Natural killer cell treated with Interleukin-12 subunit alpha and Interleukin-12 subunit beta and Interleukin-15 and Interleukin-18, amount 100 ng/mL, for 72 hours (primary cell): Measurements from ENCODE around the gene FAM151A. TPM values are rescaled to one million over a fixed set of nuclear protein-coding genes. Genes with fewer than 3 reads are reported as not detected.

ENCODE experiments used
- ATAC-seq, 2 donors: fragments of 150-1000 bp; cut with Tn5 transposase in 1 of 2; sonication (Bioruptor Pico), chemical (Tn5 transposase) in 1 of 2; 2 replicates each; pipeline ENCODE4 v1.10.0; 2021
- DNase-seq: peaks from one replicate; pipeline ENCODE4 v3.0.0; 2022; ENCODE audit warnings: low spot score
- H3K27ac Mint-ChIP-seq, 2 donors: 1 replicate in 1 of 2; 2 replicates in 1 of 2; pipeline ENCODE4 v1.8.0; 2022; ENCODE audit warnings: mixed read lengths in 2 of 2, mild to moderate bottlenecking in 1 of 2, moderate library complexity in 1 of 2
- H3K27me3 Mint-ChIP-seq, 2 donors: 1 replicate in 1 of 2; 2 replicates in 1 of 2; pipeline ENCODE4 v1.8.0; 2022; ENCODE audit warnings: mixed read lengths in 2 of 2
- H3K36me3 Mint-ChIP-seq: one replicate; pipeline ENCODE4 v1.8.0; 2022; ENCODE audit warnings: mixed read lengths
- H3K4me1 Mint-ChIP-seq, 2 donors: 1 replicate in 1 of 2; 2 replicates in 1 of 2; pipeline ENCODE4 v1.8.0; 2022; ENCODE audit warnings: low read depth in 2 of 2, mixed read lengths in 2 of 2, mild to moderate bottlenecking in 1 of 2
- H3K4me3 Mint-ChIP-seq: one replicate; pipeline ENCODE4 v1.8.0; 2022; ENCODE audit warnings: mixed read lengths
- H3K9me3 Mint-ChIP-seq: 2 replicates; pipeline ENCODE4 v1.8.0; 2022; ENCODE audit warnings: mixed read lengths
- total RNA-seq, 2 donors: library from RNA; stranded (reverse); gene quantifications; one replicate each; pipeline ENCODE4 v1.2.3, GENCODE V29; 2022

The FAM151A gene
- total RNA-seq, 2 donors from 2014 or later, result not detected

DNA sequence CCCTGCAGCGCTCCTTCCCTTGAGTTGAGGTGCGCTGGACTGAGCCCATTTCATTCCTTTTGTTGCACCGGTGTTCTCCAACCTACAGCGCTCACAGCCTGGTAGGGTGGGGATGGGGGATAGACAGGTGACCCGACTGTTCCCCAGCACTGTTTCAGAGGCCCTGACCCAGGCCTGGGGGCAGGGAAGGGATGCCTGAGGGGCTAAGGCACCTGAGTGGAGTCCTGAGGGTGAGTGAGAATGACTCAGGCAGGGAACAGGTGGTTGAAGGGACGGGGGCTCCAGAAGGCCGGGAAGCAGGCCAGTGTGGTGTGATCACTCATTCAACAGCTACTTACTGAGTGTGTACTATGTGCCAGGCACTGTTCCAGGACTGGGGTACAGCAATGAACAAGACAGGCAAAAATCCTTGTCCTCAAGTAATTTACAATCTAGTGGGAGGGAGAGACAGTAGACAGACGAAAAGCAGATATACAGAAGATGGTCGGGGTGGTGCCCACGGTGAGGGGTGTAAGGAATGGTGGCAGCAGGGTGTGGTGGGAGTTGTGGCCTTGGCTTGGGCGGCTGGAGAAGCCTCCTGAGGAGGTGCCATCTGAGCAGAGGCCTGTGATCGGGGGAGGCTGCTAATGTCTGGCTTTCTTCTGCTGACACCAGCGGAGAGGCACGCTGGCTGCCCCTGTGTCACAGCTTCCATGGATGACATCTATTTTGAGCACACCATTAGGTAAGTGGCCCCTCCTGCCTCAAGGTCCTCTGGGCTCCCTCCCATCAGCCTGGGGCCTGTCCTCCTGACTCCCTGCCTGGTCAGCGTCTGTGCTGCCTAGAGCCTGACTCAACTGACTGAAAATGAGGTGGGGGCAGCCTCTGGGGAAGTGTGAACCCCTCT lies 37.9 kb downstream of the FAM151A start:
- Mint-ChIP-seq H3K4me3 (no peak overlapping the region), H3K9me3 (no peaks in the 10 kb centered on the region), H3K4me1 (peaks cover 4 to 5% of the 10 kb centered on the region in 2 donors), H3K36me3 (no peaks in the 10 kb centered on the region), H3K27ac (no peak overlapping the region), H3K27me3 (no peaks in the 10 kb centered on the region)
- ATAC-seq, result no peak
- DNase-seq, result no peak

DNA sequence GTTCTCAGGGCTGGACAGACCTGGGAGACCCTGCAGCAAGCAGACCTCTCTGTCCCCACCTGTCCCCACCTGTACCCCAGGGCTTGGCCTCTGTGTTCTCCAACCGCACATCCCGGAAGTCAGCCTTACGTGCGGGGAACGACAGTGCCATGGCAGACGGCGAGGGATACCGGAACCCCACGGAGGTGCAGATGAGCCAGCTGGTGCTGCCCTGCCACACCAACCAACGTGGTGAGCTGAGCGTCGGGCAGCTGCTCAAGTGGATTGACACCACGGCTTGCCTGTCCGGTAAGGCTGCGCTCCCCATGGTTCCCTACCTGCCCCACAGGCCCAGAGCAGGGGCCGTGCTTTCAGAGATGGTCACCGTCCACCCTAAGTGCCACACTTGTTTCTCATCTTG lies 38.8 kb downstream of the FAM151A start:
- H3K9me3 Mint-ChIP-seq, result no peaks in the 10 kb centered on the region
- DNase-seq, result no peak
- no peak overlapping the region for H3K4me3 Mint-ChIP-seq
- peaks cover 4 to 5% of the 10 kb centered on the region in 2 donors for H3K4me1 Mint-ChIP-seq
- no peak for ATAC-seq
- no peaks in the 10 kb centered on the region for H3K36me3 Mint-ChIP-seq
- H3K27ac Mint-ChIP-seq, result no peak overlapping the region
- H3K27me3 Mint-ChIP-seq, result no peaks in the 10 kb centered on the region

DNA sequence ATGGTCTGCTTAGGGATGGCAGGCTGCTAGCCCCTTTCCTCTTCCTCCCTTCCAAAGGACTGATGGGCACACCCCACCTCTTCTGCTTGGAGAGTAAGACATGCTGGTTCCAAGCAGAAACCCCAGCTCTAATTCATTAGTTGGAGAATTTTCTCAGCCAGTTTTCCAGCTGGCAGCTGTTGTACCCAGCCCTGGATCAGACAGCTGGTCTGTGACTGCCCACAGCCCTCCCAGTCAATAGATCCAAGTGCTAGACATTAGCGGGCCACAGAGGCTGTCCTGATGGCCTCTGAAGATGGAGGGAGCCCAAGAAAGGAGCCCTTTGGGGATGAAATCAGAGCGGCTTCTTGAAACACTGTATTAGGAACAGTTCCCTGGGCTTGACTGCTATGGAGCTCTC lies 39.5 kb downstream of the FAM151A start:
- Mint-ChIP-seq H3K27me3 (no peaks in the 10 kb centered on the region), H3K4me3 (no peak overlapping the region), H3K9me3 (no peaks in the 10 kb centered on the region), H3K27ac (no peak overlapping the region), H3K36me3 (no peaks in the 10 kb centered on the region), H3K4me1 (peaks cover 4 to 5% of the 10 kb centered on the region in 2 donors)
- ATAC-seq, result no peak
- no peak for DNase-seq

DNA sequence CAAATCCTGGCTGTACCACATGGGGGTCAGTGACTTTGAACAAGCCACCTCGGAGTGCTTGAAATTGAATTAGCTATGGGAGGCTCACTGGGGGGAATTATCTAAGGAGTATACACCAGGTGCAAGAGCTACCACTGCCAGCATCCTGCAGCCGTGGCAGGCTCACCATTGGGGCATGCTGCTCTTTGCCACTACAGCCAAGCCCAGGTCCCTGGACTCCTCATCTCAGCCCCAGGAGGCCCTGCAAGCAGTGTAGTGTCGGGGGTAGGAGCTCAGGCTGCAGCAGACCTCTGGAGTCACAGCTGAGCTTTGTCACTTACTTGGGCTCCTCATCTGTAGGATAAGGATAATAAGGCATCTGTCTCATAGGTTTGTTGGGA lies 40.0 kb downstream of the FAM151A start:
- Mint-ChIP-seq H3K4me3 (no peak overlapping the region), H3K27me3 (no peaks in the 10 kb centered on the region), H3K9me3 (no peaks in the 10 kb centered on the region), H3K27ac (no peak overlapping the region), H3K4me1 (peaks cover 0 to 1% of the 10 kb centered on the region in 2 donors), H3K36me3 (no peaks in the 10 kb centered on the region)
- DNase-seq (no peak), ATAC-seq (no peak)

DNA sequence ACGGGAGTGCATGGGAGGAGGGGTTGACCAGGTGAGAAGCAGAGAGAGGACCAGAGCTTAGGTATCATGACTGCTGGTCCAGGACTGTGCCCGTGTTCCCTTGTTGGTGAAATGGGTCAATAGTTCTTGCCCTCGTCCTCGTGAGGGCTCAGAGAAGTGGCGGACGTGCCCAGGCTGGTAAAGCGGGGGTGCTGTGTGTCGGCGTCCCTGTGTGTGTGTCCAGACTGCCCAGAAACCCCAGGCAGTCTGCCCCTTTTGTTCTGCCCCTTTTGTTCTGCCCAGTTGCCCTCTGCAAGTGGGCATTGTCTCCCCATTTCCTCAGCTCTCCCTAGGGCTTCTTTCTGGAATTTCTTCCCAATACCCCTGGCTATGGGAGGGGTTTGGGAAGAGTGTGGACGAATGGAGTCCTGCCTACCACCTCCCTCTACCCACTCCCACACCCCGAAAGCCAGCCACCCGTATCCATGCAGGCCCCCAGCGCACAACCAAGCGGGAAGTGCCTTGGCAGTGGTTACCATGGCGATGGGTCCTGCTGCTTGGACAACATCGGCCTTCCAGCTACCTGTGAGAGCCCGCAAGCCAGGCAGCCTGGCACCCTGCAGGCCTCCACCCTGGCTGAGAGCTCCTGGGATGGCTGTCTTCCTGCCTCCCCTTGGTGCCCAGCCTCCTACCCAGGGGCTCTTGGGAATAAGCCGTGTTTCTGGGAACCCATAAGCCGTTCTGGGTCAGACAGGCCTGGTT lies 40.6 kb downstream of the FAM151A start:
- H3K4me3 Mint-ChIP-seq, result no peak overlapping the region
- H3K27ac Mint-ChIP-seq, result no peak overlapping the region
- H3K36me3 Mint-ChIP-seq, result no peaks in the 10 kb centered on the region
- no peaks in the 10 kb centered on the region for H3K27me3 Mint-ChIP-seq
- H3K4me1 Mint-ChIP-seq, result no peaks in the 10 kb centered on the region
- no peak for ATAC-seq
- DNase-seq, result no peak
- H3K9me3 Mint-ChIP-seq, result no peaks in the 10 kb centered on the region

DNA sequence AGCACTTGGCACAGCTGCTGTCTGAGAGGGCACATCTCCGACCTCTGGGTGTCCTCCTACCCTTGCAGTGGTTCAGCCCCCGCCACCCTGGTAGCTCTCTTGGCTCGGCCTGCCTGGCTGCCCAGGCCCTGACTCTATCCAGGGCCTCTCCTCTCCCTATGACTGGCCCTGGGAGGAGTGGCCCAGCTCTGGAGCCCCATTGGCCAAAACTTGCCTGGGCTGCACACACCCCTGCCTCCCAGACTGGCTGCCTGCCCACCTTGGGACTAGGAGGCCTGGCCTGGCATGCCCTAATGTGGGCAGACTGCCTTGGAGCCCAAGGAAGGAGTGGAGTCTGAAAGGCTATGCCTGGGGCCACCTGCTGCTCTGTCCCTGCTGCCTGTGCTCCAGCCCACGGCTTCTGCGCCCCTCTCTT lies 41.7 kb downstream of the FAM151A start:
- Mint-ChIP-seq H3K27me3 (no peaks in the 10 kb centered on the region), H3K9me3 (no peaks in the 10 kb centered on the region), H3K27ac (no peak overlapping the region), H3K4me3 (no peak overlapping the region), H3K4me1 (no peaks in the 10 kb centered on the region), H3K36me3 (no peaks in the 10 kb centered on the region)
- ATAC-seq (peak in 1 of 2 donors; percentile 19), DNase-seq (no peak)

DNA sequence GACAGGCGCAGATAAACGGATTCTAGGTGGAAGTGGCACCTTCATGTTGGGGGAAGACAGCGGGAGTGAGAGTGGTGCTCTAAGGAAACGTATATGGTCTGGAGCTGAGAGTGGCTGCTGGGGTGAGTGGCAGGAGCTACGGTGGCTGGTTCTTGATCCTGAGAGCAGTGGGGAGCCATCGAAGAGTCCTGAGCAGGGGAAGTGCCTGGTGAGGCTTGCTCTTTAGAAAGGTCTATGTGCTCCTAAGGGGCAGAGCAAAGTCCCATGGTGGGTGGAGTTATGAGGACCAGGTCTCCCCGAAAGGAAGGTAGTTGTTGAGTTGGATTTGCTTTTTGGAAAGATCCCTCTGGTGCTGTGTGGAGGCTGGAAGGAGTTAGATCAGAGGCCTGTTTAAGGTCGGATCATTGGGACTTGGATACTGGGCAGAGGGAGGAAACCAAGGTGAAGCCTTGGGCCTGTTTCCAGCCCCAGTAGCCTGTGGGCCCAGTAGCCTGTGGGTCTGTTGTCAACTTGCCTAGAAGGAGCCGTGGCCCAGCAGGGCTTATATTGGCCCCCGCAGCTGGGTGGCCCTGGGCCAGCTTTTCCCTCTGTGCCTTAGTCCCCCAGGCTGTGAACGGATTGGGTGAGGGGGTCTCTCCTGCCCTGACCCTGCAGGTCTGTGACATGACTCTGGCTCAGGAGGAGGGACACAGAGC lies 42.3 kb downstream of the FAM151A start:
- Mint-ChIP-seq H3K27ac (no peak overlapping the region), H3K9me3 (no peaks in the 10 kb centered on the region), H3K27me3 (no peaks in the 10 kb centered on the region), H3K4me1 (no peaks in the 10 kb centered on the region), H3K4me3 (no peak overlapping the region), H3K36me3 (no peaks in the 10 kb centered on the region)
- DNase-seq (no peak), ATAC-seq (peak in 1 of 2 donors; percentile 7)

DNA sequence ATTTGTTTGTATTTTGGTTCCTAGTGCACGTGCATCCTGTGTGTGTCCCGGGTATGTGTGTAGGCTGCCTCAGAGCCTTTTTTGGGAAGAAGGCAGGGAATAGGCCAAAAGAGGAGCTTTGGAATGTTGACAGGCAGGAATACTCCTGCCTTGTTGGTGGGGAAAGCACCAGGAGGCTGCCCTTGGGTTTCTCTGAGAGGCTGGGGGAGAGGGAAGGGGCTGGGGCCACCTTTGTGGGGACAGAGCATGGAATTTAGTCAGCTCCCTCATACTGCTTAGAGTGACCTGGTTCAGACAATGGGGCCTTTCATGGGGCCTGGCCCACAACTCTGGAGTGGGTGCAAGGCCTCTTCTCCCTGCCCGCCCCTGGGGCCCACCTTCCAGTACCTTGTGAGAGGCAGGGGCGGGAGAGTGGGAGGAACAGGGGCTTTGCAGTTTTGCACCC lies 44.0 kb downstream of the FAM151A start:
- Mint-ChIP-seq H3K4me3 (no peak overlapping the region), H3K9me3 (no peaks in the 10 kb centered on the region), H3K27me3 (peaks cover 0 to 3% of the 10 kb centered on the region in 2 donors), H3K36me3 (no peaks in the 10 kb centered on the region), H3K27ac (no peak overlapping the region), H3K4me1 (no peaks in the 10 kb centered on the region)
- DNase-seq (no peak), ATAC-seq (no peak)

DNA sequence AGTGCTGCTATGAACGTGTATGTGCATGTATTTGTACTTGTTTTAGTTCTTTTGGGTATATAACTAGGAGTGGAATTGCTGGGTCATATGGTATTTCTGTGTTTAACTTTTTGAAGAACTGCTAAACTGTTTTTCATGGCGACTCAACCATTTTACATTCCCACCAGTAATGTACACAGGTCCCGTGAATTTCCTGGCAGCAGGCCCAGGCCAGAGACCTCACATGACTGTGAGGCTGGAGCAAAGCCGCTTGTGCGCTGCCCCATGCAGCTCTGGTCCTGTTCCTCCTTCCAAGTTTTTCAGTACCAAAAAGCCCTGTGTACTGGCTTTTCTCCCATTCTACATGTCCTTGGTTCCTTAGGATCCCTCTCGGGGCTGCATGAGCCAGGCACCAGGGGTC lies 45.7 kb downstream of the FAM151A start:
- no peak overlapping the region for H3K4me3 Mint-ChIP-seq
- ATAC-seq, result no peak
- peaks cover 0 to 3% of the 10 kb centered on the region in 2 donors for H3K27me3 Mint-ChIP-seq

DNA sequence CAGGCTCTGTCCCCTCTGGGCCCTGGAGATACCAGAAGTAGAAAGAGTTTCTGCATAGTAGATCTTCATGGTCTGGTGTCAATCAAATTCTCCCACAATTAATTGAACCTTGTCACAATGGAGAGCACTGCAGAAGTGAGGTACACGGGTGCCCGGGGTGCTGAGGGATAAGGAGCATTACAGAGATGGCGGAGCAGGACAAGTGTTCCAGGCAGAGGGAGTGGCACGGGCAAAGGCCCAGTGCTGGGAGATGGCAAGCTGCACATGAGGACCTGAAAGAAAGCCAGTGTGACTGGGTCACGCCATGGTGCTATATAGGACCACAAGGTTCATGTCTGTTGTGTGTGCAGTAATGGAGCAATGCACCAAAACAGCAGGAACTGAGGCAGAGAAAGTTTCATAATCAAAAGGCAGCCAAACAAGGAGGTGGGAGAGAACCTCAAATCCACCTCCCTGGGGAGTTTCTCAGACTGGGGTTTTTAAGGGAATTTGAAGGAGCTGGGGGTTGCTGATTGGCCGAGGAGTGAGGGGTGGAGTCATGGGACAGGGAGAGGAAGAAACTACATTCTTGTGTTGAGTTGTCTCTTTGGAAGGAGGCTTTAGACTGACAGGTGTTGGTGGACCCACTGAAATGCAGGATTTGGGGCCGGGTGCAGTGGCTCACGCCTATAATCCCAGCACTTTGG lies 47.6 kb downstream of the FAM151A start:
- Mint-ChIP-seq H3K4me1 (peaks cover 8 to 9% of the 10 kb centered on the region in 2 donors), H3K36me3 (no peaks in the 10 kb centered on the region), H3K27me3 (peaks cover 0 to 3% of the 10 kb centered on the region in 2 donors), H3K9me3 (no peaks in the 10 kb centered on the region), H3K27ac (peak overlapping the region in 1 of 2 donors; percentile 6), H3K4me3 (no peak overlapping the region)
- ATAC-seq (no peak), DNase-seq (no peak)

More for the DNA sequence above, 45.7 kb downstream of the FAM151A start:
- Mint-ChIP-seq H3K36me3 (no peaks in the 10 kb centered on the region), H3K4me1 (peaks cover under 1% of the 10 kb centered on the region in 2 donors), H3K9me3 (no peaks in the 10 kb centered on the region), H3K27ac (no peak overlapping the region)
- DNase-seq, result no peak

DNA sequence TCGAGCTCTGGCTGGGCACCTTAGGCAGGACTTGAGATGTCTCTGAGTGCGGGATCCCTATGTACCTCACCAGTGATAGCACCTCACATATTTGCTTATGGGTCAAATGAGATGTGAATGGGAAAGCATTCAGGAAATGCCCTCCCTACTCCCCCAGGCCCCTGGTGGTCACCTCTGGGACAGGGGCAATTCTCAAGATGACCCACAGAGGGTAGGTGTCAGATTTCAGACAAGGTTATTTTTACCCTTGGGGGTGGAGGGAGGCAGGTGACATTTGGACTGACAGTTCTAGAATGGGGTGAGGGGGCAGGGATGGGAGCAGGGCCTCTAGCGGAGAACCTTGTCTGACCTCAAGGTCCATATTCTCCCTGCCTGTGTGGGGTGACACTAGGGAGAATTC lies 48.2 kb downstream of the FAM151A start:
- Mint-ChIP-seq H3K9me3 (no peaks in the 10 kb centered on the region), H3K4me3 (no peak overlapping the region), H3K27me3 (peaks cover 0 to 3% of the 10 kb centered on the region in 2 donors), H3K27ac (peak overlapping the region in 1 of 2 donors; percentile 6), H3K36me3 (no peaks in the 10 kb centered on the region), H3K4me1 (peaks cover 8 to 9% of the 10 kb centered on the region in 2 donors)
- DNase-seq, result no peak
- ATAC-seq, result no peak

DNA sequence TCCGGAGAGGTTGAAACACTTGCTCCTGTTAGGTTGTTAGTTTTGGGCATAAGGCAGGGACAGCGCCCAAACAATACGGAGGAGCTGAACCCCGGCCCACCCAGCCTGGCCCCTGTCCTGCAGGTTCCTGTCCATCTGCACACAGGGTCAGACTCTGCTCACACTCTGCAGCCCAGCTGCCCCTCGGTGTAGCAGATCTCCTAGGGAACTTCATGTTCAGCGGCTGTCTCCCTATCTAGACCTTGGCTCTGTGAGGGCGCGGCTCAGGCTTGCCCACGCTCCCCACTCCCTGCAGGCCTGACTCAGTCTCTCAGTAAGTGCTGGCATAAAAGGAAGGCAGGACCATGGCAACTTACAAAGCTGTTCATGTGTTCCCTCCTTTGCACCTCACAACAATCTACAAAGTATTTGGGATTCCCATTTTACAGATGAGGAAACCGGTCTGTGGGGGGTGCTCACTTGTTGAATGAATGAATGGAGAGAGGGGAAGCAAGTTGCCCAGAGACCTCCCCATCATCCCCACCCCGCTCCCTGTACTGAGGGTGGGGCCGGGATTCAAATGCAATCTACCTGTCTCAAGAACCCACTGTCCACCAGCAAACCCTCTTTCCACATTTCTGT lies 49.1 kb downstream of the FAM151A start:
- H3K27me3 Mint-ChIP-seq, result peaks cover 0 to 3% of the 10 kb centered on the region in 2 donors
- H3K4me3 Mint-ChIP-seq, result no peak overlapping the region
- H3K27ac Mint-ChIP-seq, result no peak overlapping the region
- ATAC-seq (no peak), DNase-seq (no peak)
- H3K4me1 Mint-ChIP-seq, result peaks cover 8 to 9% of the 10 kb centered on the region in 2 donors
- no peaks in the 10 kb centered on the region for H3K36me3 Mint-ChIP-seq
- H3K9me3 Mint-ChIP-seq, result no peaks in the 10 kb centered on the region

DNA sequence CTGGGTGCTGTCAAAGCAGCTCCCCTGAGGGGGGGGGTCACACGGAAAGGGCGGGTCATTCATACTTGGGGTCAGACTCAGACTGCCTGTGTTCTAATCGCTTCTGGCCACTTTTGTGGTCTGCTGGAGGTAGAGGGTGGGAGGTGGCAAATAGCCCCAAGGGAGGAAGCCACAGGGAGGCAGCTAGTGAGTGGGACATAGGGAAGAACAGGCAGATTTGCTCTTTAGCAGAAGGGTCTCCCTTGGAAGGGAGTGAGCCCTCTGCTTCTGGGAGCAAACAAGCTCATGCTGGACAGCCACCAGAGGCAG lies 50.8 kb downstream of the FAM151A start:
- H3K36me3 Mint-ChIP-seq, result no peaks in the 10 kb centered on the region
- H3K27ac Mint-ChIP-seq, result no peak overlapping the region
- no peak overlapping the region for H3K4me3 Mint-ChIP-seq
- peaks cover 0 to 3% of the 10 kb centered on the region in 2 donors for H3K27me3 Mint-ChIP-seq
- H3K4me1 Mint-ChIP-seq, result peaks cover 8 to 9% of the 10 kb centered on the region in 2 donors
- no peaks in the 10 kb centered on the region for H3K9me3 Mint-ChIP-seq
- ATAC-seq (no peak), DNase-seq (no peak)
